ENCODE data around the gene RPS15.

- TF ChIP-seq CTCF (conservative IDR thresholded peaks at IDR 0.05; ENCODE audit: low read length) (no peak), EZH2phosphoT487 (IDR thresholded peaks at IDR 0.05; ENCODE audit: borderline replicate concordance) (no peak)
Measured at GRCh38 chr19:1481224-1481892, 43.2 kb downstream of the RPS15 start.
